ENCODE measurements around the gene ZNF764.

Gene ZNF764

DNA sequence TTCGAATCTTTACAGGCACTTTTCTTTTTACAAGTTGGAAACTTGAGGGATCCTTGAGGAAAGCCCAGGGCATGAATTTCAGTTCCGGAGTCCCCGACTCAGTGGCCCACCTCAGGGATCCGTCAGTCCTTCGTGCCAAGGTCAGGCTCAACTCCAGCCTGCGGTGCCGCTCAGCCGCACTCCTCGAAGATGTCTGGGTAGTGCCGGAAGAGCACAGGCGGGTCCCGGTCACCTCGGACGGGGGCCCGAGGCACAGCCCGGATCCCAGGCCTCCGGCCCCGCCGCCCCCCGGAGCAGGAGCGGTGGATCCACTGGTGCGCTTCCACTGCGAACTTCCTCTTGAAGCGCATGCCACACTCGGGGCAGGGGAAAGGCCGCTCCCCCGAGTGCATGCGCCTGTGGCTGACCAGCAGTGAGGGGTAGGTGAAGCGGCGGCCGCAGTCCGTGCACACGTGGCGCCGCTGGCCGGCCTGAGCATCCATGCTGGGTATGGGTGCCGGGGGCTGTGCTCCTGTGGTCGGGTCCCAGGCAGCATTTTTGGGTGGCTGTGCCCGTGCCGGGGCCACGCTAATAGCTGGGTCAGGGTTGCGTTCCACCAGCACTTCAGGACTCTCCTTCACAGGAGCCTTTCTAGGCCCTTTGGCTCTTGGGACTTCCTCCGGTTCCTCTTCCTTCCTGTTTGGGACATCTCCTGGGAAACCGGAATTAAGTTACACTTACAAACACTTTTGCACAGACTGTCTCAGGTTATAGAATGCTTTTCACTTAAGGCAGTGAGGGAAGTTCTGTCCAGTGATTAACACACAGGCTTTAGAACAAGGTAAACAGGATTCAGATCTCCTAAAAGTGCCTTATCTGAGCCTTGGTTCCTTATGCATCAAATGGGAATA lies 11.8 kb upstream of the ZNF764 start:
- DNase-seq = no peak

DNA sequence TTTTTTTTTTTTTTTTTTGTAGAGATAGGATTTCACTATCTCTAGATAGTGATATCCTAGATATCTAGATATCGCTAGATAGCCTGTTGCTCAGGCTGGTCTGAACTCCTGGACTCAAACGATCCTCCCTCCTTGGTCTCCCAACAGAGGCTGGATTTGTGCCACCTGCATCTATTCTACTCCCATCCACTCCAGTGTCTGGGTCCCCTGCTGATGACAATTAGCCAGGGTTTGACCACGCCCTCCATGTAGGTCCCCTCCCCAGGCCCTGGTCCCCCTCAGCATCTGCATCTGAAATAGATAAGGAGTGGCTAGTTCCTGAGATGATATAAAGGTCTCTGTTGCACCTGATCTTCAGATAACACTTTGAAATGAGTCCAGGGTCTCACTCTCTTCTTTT lies 11.1 kb upstream of the ZNF764 start:
- DNase-seq = no peak

DNA sequence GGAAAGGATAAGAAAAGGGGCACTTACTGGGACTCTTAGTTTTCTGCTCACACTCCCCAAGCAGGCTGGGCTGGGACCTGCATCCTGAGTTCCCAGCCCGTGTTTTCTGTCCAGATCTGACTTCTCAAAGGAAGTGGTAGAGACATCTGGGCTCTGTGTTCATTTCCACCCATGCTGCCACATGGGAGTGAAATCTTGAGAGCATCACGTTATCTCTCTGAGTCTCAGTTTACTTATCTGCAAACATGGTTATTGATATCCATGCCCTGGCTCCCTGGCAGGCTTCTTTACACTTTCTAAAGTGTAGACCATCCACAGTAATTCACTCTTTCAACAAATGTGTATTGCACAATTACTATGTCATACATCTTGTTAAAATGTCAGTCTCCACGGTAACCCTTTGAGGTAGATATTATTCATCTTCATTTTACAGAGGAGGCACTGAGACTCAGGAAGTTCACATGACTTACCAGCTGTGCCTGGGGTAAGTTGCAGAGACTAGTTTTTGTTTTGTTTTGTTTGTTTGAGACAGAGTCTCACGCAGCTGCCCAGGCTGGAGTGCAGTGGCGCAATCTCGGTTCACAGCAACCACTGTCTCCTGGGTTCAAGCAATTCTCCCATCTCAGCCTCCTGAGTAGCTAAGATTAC lies 9.9 kb upstream of the ZNF764 start:
- DNase-seq = peak; percentile 53 to 56

DNA sequence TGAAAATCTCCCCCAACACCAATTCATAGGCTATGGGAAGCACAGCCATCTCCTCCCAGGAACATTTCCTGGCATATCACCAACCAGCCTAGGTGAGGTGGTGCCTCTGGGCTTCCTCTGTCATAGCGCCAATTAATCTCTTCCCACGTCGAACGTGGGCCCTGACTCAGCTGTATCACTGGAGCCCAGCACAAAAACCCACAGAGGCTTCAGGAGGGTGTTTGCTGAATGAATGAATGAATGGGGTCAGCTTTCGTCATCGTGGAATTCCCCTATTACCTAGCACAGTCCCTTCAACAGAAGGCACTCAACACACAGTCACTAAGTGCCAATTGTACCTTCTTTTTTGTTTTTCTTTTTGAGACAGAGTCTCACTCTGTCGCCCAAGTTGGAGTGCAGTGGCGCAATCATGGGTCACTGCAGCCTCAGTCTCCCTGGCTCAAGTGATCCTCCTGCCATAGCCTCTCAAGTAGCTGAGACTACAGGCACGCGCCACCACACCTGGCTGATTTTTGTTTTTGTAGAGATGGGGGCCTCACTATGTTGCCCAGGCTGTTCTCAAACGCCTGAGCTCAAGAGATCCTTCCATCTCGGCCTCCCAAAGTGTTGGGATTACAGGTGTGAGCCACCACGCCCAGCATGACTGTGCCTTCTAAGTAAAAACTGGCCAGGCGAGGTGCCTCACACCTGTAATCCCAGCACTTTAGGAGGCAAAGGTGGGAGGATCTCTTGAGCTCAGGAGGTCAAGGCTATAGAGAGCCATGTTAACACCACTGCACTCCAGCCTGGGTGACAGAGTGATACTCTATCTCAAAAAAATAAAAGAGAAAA lies 9.2 kb upstream of the ZNF764 start:
- DNase-seq = peak; percentile 71 to 79

DNA sequence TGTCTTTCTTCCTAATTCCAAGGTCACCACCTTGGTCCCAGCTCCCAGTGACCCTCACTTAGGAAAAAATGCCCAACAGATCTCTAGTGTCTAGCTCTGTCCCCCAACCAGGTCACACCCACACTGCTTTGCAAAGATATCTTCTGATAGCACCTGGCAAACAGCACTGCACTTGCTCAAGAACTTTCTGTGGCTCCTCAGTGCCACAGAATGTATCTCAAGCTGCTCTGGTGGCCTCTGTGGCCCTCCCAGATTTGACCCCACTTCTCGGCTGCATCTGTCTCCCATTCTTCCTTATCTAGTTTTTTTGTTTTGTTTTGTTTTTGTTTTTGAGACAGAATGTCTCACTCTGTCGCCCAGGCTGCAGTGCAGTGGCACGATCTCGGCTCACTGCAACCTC lies 8.4 kb upstream of the ZNF764 start:
- no peak for DNase-seq

DNA sequence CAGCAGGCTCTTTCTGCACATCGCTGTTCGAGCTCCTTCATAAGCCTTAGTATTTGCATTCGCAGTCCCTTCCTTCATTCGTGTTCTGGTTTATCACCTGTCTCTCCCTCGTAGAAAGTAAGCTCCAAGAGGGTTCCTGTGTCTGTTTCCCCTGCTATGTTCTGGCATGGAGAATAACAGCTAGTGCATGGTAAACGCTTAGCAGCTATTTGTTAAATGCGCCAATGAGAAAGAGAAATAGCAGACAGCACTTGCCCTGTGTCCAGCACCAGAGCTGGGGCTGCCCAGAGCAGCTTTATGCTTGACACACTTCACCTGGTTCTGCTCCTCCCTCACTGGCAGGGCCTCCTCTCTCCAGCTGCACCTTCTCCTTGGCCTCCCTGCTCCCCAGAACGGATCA lies 7.8 kb upstream of the ZNF764 start:
- no peak for DNase-seq

DNA sequence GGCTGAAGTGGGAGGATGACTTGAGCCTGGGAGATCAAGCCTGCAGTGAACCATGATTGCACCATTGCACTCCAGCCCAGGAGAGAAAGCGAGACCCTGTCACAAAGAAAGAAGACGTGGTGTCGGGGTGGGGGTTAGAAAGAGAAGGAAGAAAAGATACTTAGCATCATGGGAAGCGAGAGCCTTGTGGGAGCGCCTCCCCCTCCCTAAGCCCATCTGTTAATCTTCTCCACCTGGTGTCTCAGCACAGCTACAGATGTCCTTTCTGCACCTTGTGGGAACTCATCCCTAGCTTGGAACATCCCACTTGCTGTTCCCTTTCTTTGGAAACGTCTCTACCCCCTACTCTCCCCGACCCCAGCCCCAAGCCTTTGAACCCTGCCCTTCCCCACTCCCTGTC lies 7.4 kb upstream of the ZNF764 start:
- no peak for DNase-seq

DNA sequence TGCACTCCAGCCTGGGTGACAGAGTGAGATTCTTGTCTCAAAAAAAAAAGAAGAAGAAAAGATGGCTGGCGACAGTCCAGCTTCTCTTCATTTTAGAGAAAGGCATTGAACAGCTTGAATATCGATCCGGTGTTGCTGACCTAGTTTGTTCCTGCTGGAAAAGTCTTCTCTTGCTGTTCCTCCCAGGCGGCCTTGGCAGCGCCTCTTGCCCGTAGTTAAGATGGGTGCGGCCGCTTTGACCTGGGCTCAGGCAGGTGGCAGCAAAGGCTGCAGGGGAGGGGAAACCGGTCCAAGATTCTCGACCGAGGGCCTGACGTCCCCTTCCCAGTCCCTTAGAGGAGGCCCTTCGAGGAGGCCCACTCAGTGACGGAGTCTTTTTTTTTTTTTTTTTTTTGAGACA lies 3.8 kb upstream of the ZNF764 start:
- no peak for DNase-seq

DNA sequence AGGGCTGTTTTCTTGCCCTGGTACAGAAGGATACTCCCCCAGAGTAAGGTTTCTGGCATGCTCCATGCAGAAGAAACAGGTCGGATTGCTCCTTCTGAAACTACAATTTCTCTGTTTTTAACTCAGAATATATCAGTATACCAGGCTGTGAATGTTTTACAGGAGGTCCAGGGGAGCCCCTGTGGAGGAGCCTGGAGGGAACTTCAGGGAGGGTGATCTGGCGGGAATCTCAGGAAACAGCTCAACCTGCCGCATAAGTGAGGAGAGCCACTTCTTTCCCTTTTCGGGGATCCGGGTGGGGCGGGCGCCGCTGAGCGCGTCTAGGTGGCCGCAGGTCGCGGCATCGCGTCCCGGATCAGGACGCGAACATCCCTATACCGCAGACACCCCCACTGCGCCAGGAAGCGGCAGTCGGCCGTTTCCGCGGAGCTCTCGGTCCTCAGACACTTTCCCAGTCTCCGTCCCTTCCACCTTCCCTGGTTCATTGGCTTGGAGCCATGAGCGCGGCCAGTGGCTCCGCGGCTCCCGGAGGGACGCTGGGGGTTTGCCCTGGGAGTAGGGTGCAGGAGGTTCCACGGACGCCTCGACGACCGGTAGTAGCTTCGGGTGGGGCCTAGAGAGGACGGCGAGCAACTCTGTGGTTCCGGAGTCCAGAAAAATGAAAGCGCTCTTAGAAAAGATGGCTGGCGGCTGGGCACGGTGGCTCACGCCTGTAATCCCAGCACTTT lies 3.1 kb upstream of the ZNF764 start:
- DNase-seq = peak in 1 of 2 experiments; percentile 60

DNA sequence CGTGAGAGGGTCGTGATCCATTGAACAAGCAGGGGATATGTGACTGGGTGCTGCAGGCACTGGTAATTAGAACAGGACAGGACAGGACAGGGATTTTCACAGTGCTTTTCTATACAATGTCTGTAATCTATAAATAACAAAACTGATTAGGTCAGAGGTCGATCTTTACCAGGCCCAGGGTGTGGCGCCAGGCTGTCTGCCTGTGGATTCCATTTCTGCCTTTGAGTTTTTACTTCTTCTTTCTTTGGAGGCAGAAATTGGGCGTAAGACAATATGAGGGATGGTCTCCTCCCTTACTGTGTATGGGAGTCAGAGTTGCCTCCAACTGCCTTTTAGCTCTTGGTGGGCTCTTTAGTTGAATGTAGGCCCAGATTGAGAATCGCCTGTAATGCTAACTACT lies 1.5 kb upstream of the ZNF764 start:
- no peak for DNase-seq

DNA sequence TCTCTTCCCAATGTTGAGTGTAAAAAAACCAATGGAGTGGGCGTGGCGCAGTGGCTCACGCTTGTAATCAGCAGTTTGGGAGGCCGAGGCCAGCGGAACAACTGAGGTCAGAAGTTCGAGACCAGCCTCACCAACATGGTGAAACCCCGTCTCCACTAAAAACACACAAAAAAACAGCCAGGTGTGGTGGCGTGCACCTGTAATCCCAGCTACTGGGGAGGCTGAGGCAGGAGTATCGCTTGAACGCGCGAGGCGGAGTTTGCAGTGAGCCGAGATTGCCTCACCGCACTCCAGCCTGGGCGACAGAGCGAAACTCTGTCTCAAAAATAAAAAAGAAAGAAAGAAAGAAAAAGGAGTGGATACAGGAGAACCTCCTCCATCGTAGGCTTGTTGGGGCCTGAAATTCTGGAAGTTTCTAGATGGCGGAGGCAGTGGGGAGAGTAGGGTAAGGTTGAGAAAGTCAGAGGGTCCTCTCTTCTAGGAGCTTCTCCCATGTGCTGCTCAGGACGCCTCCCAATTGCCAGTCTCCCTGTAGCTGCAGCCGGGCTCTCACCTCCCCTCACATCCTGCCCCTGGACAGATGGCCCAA lies 709 bp upstream of the ZNF764 start:
- no peak for DNase-seq

DNA sequence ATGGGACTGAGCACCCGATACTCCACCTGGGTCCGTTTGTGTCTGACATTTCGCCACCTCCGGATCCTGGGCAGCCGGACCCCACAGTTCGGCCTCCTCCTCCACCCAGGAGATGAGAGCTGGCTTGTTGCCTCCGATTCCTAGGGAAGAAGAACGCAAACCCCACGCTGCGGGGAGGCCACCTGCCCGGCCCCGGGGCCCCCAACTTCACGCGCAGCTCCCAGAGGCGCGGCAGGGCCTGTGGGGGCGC lies 542 bp downstream of the ZNF764 start:
- no peak for DNase-seq

DNA sequence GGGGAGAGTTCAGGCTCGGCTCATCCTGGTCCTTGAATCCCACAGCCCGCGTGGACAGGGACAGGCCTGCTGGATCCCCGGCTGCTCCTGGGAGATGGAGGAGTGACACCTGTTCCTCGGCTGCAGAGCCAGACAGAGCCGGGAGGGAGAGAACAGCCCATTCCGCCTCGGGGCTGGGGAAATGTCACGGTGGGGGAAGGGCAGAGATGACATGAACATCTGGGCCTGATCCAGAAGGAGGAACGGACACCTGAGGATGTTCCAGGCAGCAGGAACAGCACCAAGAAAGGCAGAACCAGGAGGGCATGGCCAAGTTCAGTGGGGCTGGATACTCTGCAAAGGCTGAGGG lies 2.1 kb downstream of the ZNF764 start:
- DNase-seq = no peak

DNA sequence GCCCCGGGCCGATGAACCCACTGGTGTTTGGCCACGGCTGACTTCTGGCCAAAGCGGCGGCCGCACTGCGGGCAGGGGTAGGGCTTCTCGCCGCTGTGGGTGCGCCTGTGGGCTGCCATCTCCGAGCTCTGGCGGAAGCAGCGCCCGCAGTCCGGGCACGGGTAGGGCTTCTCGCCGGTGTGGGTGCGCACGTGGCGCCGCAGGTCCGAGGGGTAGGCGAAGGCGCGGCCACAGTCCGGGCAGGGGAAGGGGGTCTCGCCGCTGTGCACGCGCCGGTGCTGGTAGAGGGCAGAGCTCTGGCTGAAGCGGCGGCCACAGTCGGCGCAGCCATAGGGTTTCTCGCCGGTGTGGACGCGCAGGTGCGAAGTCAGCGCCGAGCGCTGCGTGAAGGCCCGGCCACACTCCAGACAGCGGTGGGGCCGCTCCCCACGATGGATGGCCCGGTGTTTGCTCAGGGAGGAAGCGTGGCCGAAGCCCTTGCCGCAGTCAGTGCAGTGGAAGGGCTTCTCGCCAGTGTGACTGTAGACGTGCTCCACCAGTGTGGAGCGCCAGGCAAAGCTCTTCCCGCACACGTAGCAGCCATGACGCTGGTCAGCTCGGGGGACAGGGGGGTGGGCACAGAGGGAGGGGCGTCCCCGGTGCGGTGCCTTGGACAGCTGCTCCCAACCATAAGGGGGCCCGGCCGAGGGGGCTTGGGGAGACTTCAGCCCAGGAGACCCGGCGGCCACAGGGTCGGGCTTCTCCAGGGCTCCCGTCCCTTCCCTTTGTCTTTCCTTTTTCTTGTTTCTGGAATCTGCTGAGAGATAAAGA lies 2.7 kb downstream of the ZNF764 start:
- no peak for DNase-seq

DNA sequence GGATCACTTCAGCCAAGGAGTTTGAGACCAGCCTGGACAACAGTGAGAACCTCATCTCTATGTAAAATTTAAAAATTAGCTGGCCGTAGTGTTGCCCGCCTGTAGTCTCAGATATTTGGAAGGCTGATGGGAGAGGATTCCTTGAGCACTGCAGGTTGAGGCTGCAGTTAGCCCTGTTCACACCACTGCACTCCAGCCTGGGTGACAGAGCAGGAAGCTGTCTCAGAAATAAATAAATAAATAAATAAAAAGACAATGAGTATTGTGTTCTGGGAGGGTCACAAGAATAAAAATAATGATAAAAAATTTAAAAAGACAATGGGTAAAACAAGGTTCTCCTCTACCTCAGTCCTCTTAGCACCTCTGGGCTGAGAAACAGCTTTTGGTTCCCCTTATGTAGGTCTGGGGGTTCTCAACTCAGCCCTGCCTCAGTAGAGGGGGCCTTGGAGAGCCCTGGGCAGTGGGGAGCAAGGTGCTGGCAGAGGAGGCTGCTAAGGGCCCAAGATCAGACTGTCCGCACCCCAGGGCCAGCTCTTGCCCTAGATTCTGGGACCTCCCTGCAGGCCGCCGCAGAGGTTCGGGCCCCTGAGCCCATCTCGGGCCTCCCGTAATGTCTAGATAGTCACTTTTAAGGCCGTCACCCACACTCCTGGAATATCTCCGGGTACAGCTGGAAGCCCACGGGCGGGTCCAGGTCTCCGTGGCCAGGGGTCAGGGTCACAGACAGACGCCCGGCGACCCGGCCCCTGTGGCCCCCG lies 3.4 kb downstream of the ZNF764 start:
- DNase-seq = no peak

DNA sequence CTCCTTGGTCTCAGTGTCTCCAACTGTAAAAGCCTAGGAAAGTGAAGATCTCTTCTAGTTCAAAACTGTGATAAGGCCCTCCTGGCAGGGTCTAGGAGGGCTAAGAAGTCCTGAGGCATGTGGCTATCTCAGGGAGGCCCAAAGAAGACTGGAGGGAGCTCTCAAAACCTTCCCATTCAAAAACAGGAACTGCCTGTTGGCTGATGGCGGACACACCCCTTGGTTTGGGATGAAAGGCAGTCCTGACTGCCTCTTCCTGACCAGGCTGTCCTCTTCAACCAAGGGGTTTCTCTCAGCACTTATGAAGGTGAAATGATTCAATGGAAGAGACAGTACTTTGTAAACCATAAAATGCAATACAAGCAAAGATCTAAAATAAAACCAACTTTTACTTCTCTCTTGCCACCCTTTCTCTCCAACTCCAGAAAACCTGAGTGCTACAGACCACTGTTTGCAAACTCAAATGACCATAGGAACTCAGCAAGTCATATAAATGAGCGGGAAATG lies 4.7 kb downstream of the ZNF764 start:
- DNase-seq = no peak

DNA sequence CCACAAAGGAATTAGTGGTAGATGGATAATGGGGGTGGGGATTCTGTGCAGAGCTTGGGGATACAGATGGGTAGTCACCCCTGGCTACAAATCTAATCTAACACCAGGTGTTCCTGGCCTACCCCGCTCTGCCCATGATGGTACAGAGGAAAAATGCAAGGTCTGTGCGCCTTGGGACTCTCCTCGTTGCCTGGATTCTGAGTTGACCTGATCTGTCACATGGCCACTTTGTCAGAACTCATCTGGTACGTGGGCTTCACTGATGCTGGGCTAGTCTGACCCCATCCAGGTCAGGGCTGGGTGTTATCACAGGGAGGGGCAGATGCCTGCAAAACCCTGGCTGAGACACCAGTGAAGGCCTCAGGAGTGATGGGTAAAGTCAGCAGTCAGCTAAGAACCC lies 5.2 kb downstream of the ZNF764 start:
- no peak for DNase-seq

DNA sequence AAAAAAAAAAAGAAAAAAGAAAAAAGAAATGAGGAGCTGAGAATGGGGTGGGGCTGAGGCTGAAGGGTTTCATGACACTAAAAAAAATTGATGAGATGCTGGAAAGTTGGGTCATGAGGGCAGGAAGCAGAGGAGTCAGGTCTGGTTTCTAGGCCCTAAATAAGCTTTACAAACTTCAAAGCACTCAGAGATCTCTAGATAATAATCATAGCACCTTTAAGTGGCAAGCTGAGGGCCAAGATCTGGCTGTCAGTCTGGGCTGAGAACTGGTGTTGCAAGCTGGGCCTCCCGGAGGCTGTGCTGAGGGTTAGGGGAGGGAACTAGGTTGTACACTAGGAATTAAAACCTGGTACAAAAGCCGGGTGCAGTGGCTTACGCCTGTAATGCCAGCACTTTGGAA lies 6.4 kb downstream of the ZNF764 start:
- peak; percentile 72 to 75 for DNase-seq

DNA sequence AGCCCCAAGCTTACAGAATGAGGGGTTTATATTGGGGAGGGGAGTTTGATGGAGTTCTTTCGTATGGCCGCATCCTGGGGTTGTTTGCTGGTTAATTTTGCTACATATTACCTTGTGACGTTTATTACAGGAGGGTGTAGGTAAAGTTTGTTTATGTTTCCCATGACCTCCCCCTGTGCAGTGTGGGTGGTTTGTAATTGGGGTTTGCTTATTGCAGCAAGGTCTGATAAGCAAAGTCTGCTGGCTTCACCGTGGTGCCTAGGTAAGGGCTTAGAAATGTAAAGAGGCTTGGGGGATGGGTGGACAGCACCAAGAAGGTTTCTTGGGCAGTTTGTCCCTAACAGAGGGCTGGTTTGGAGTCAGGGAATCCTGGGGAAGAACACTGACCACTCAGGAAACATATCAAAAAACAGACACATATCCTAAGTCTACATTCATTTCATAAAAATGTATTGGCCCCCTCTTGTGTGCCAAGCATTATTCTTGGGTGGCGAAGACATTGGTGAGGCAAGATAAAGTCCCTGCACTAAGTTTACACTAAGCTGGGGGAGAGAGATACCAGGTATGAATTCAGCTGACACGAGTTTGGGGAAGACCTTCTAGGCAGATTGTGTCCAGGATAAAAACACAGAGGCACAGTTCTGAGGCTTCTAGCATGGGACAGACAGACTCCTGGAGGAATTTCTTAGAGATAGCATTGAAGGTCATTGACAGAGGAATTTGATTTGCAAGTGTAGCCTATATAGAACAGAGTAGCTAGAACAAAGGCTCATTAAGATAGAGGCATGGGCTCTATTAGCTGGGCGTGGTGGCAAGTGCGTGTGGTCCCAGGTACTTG lies 9.5 kb downstream of the ZNF764 start:
- no peak for DNase-seq

DNA sequence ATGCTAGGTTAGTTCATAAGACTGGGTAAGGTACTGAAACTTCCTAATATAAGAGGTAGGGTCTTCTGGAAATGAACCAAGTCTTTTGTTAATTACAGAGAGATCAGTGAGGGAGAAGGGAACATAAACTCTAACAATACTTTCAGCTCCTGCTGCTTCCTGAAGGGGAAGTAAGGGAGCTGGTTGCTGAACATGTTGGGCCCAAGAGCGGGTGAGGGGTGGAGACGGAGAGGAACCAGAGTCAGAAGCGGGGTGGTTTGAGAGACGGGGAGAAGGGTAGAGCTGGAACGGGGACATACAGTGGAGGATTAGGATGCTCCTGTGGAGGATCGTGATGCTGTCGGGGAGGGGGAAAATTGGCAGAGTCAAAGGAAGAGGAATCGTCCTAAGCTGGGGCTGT lies 12.1 kb downstream of the ZNF764 start:
- DNase-seq = no peak

Data from activated T-cell treated with anti-CD3 and anti-CD28 coated beads, Interleukin-2, amount 50 U/mL, for 48 hours (primary cell).